Skin epidermis (tissue), 12 donors: ENCODE measurements around the gene FHL1.
"Not testable (repeated sequence)": the region's sequence is repeated elsewhere in the genome, so short reads cannot be mapped to it uniquely, and the experiment has no call there.

Experiments used
- H3K27ac ChIP-seq, 21 experiments: fragments of 200-600 bp; sonication (generic) in 11 of 21; one replicate each; pipeline ENCODE4 v1.5.0; 2020; ENCODE audit warnings: mild to moderate bottlenecking in 3 of 21, inconsistent platforms in 2 of 21, moderate library complexity in 2 of 21
- H3K4me3 ChIP-seq, 7 experiments: fragments of 200-600 bp; sonication (generic) in 2 of 7; one replicate each; pipeline ENCODE4 v1.5.0; 2020; ENCODE audit warnings: inconsistent platforms in 2 of 7, mild to moderate bottlenecking in 2 of 7, moderate library complexity in 1 of 7

FHL1 gene

DNA sequence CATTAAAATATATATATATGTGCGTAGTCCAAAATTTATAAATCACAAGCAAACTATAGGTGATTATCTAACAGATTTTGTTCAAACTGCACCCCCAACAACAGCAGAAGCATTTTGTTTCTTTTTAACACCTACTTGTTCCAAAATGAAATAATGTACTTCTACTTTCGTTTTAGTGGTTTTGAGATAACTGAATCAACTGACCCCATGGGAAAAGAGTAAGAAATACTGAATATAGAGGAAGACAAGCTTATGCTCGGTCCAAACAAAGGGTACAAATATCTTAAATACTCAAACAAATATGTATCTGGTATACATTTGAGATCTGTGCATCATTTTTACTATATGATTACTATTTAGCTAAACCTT is 81.5 kb downstream of the FHL1 start:
- H3K27ac ChIP-seq, result peak overlapping the region in 1 of 21 experiments; percentile 5
- no peak overlapping the region for H3K4me3 ChIP-seq

DNA sequence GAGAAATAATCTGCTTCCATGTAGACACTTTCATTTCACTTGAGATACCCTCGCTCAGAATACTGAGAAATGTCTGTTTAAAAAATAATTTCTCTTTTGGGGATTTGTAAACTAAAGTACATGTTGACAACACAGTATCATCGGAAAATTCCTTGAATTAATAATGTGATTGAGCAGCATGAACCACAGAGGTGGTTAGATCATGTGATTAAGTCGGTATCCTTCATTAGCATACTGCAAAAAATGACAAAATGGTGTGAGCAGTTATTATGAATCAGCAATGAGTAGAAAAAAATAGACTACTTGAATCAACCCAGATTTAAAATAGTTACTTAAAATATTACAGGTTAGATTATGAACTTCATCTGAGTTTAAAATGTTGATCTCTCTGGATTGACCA is 89.7 kb downstream of the FHL1 start:
- no peak overlapping the region for H3K4me3 ChIP-seq
- no peak overlapping the region for H3K27ac ChIP-seq

DNA sequence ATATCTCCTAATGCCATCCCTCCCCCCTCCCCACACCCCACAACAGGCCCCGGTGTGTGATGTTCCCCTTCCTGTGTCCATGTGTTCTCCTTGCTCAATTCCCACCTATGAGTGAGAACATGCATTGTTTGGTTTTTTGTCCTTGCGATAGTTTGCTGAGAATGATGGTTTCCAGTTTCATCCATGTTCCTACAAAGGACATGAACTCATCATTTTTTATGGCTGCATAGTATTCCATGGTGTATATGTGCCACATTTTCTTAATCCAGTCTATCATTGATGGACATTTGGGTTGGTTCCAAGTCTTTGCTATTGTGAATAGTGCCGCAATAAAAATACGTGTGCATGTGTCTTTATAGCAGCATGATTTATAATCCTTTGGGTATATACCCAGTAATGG is 90.5 kb downstream of the FHL1 start:
- not testable (repeated sequence) for H3K4me3 ChIP-seq, H3K27ac ChIP-seq

DNA sequence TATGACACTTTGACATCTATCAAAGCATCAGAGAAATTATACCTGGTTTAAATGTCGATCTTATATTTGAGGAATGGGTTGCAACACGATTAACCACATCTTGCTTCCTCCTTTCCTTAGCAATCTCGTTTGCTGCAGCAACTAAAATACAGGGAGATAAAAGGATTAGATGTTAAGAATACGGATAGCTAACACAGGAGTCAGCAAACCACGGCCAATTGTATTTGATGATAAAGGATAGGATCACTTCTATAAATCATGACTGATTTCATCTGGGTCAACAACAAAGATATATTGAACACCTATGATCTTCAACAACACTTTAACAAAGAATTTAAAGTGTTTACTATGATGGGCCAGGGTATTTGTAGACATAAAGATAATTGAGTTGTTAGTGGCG is 98.9 kb downstream of the FHL1 start:
- Histone ChIP-seq H3K27ac (no peak overlapping the region), H3K4me3 (no peak overlapping the region)

DNA sequence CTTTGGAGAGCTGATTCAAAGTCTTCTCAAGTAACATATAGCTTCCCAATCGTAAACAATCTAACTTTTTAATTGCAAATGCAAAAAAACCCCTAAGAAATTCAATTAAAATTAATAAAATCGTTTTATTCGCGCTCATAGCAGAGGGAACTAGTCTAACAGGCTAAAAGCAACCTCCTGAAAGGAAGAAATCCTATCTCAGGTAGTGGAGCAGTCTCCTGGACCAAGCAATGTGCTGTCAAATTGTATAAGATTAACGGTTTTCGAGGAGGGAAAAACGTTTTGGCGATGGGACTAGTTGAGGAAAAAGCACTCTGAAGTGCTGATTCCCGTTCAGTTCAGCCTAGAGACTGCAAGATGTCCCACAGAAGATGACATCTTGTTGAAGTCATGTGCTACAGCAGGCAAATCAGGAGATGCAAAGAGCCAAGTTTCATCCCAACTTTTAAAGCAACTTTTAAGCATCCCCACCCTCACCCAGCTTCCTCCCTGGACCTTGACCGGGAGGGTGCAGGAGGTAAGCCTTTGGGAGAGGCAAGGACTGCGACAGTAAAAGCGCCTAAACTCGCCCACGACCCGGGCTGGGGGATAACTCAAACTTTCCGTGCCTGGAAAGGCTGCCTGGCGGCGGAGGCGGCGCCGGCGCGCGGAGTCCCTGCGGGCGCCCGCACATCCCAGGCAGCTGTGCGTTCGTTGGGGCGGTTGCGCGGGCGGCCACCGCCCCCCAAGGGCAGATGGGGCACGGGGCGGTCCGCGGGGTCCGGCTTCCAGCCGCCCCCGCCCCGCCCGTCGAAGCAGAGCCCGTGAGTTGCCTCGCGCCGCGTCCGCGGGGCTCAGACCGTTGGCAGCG is 103.1 kb downstream of the FHL1 start:
- H3K27ac ChIP-seq, result peak overlapping the region in 20 of 21 experiments; percentile 18 to 88 (median 75)
- peak overlapping the region; percentile 63 to 82 (median 70) for H3K4me3 ChIP-seq

DNA sequence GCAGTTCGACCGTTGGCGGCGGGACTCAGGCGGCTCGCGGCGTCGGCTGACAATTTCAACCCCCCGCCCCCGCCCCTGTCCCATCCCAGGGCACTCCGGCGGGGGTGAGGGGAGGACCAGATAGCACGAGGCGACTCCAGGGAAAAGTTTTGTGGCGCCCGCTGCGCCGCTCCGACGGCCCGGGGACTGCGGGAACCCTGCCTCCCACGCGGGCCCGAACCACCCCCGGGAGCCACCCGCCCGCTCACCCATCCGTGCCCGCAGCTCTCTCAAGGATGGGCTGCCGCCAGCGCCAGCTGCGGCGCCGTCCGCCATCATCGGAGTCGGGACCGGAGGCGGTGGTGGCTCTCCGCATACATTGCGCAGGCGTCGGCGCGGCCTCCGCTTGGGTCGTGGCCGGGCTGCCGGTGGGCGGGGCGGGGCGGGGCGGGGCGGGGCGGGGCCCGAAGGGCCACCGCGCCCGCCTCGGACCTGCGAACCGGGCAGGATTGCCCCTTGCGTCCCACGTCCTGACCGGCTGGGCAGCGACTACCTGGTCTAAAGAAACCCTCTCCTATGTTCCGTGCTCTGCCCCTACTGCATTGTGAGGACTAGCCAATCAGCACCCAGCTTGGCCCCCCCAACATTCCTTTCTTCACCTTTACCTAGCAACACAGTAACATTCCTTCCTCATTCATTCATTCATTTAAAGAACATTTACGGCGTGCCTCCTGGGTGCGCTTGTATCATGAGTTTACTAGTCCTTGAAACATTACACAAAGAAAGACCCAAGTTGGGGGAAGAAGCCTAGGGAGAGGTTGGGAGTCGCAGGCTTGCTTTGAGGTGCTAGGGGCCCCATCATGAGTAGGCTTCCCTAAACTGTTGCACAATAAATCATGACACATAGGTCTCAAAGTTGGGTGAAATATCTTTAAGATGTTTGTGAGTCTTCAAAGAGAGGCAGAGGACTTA is 104.0 kb downstream of the FHL1 start, which contains the start of gene MAP7D3:
MAP7D3 (minus strand) TSS at position 360 of the 951 bp plus-strand sequence; CDS start at position 318, 42 bp downstream.
- peak within 1 kb of the TSS; percentile 63 to 82 (median 70) for H3K4me3 ChIP-seq
- peak within 1 kb of the TSS in 20 of 21 experiments; percentile 18 to 88 (median 75) for H3K27ac ChIP-seq

DNA sequence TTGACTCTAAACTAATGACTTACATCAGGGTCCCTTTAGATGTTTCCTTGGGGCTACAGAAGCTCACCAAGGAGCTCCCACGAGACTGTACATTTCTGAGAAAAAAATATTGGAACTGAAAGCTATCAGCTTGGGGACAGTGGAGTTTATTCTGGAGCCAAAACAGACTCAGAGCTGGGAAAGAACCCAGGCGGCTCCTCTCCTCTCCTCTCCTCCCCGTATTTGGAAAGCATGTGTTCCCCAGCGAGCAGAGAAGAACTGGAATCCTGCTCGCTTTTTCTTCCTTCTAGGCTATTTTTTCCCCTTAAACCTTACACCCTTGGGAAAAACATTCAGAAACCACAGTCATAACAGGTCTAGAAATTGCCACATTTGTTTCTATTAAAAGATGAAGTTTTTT is 108.2 kb downstream of the FHL1 start:
- peak overlapping the region in 2 of 21 experiments; percentile 25 to 31 for H3K27ac ChIP-seq

DNA sequence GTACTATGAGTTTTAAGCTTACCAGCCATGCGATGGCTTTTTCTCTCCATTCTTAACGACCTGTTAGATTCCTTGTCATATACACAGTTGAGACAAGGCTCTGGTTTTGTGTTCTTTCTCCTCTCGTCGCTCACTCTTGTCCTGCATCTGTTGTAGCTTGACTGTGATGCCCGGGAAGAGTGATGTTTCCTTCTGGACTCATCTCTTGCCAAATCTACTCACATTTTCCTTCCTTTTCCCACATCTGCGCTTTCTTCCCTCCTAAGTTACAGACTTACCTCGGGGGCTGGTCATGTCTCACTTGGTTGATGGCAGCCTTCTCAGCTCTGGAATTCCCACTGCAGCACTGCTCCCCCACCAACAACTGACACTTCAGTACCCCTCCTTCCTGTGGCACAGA is 108.7 kb downstream of the FHL1 start:
- H3K27ac ChIP-seq, result peak overlapping the region in 4 of 21 experiments; percentile 25 to 66 (median 47)

More for the DNA sequence above, 108.2 kb downstream of the FHL1 start:
- no peak overlapping the region for H3K4me3 ChIP-seq

DNA sequence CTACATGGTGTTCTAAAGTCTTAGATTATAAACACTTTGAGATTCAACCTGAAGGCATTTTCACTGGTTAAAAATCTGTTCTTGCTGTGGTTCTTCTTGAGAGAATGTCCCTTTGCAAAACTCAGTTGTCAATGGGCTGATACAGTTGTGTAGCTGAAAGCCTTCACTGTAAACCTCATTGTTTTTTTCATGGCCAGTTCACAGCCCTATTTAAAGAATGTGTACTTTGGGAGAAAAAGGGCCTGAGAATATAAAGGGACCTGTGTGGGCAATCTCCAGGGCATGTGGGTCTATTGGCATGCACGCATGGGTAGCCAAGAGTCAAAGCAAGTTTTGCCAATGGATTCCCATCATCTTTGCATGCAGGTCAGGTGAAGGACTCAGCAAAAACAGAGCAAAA is 111.6 kb downstream of the FHL1 start:
- H3K27ac ChIP-seq, result peak overlapping the region in 1 of 21 experiments; percentile 21
- no peak overlapping the region for H3K4me3 ChIP-seq

More for the DNA sequence above, 108.7 kb downstream of the FHL1 start:
- H3K4me3 ChIP-seq, result no peak overlapping the region

DNA sequence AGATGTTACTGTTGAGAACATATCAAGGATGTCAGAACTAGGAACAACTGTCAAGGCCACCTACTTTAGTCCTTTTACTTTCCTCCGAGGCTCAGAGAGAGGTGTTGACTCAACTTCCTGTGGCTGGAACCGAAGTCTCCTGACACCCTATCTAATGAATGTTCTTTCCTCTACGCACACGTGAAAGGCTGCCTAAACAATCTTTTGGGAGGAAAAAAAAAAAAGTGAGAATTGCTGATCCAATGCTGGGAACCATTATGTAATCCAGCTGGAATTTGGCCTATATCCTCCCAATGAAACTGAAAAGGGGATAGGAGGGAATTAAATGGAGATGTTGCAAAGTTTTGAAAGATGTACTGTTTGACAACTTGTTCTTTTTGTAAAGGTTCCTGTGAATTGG is 112.2 kb downstream of the FHL1 start:
- no peak overlapping the region for H3K4me3 ChIP-seq
- H3K27ac ChIP-seq, result peak overlapping the region in 2 of 21 experiments; percentile 21 to 58

DNA sequence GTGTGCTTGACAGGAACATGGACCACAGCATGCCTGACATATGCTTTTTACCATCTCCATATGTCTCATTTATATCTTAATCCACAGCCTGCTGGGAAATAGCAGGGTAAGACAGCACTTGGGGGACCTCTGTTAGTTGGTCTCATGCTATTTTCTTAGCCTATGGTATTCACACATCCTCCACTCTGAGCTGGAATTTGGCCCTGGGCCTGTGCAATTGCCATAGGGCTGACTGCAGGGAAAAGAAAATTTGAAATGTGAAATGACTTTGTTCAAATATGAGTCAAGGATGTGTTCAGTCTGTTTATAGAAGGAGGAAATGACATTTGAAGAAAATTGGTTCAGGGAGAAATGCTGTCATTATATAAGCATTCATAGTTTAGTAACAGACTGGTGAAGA is 113.4 kb downstream of the FHL1 start:
- Histone ChIP-seq H3K27ac (no peak overlapping the region), H3K4me3 (no peak overlapping the region)
